ENCODE measurements around the gene PARD3B.

GRCh38 chr2:204967199-204967960 is 422.1 kb downstream of the PARD3B start:
- no peak for TF ChIP-seq CTCF (conservative IDR thresholded peaks at IDR 0.05; ENCODE audit: low read depth, low read length)
- no peak for TF ChIP-seq EZH2 (IDR thresholded peaks at IDR 0.05; ENCODE audit: borderline replicate concordance, low read depth, low read length, poor library complexity, severe bottlenecking)

All from A673 (cell line).